Stimulated activated CD4-positive, alpha-beta T cell treated with anti-CD3 and anti-CD28 coated beads, Interleukin-1b, Interleukin-23, amount 100 ng/mL, for 4 hours (primary cell): ENCODE data around the gene TADA1.
A peak's percentile ranks its signal among the peaks of the same experiment; 100 is the strongest.
"Not testable (repeated sequence)": the region's sequence is repeated elsewhere in the genome, so short reads cannot be mapped to it uniquely, and the experiment has no call there.

ENCODE experiments used
- DNase-seq, 2 donors: peaks; one replicate each; pipeline ENCODE4 v3.0.0-alpha.2; 2020; ENCODE audit warnings: low read depth in 2 of 2

Gene TADA1

DNA sequence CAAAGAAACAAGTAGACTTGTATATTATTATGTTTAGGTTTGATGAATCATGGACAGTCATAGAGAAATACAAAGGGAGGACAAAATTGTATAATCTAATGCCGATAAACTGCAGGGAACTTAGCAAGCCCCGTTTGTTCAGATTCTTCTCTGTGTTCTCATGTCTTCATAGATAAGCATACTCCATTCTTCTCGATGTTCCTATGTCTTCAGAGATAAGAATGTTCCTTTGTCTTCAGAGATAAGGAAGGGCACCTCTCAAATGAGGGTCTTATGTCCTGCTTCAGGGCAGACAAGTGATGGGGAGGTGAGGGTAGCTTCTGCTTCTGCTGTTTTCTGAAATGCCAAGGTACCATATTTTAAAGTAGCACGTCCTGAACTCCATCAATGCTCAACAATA lies 19.7 kb upstream of the TADA1 start:
- DNase-seq = no peak

- DNase-seq = no peak
These were observed 13.7 kb upstream of the TADA1 start for GRCh38 chr1:166889776-166890175.

DNA sequence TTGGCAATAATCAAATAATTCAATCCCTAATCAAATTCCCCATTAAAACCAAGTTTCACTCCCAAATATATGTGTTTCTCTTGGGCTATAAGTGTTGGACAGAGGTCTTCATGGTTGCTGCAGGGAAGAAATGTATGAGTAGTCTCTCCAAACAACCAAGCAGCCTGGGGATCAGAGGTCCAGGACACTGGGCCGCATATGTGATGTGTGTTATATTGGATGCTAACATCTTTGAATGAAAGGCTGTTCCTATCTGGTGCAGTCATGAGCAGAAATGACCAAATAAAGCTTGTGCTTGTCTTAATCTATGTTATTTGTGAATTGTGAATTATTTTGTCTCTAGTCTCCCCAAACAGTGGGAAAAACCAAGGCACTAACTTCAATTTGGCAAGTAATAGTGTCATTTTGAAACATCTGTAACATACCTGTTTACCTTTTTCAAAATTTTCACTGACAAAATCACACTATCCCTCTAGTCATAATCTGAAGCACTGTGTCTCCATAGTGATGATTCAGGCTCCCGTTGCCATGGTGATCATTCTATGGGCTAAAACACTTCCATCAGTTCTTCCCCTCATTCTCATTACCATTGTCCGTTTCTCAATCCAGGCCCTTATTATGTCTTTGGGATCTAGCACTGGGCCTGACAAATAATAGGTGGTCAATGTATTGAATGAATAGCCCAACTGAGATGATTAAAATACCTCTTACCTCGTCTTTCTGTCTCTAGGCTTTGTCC lies 12.5 kb upstream of the TADA1 start:
- no peak for DNase-seq

- no peak for DNase-seq
These were observed 8.9 kb upstream of the TADA1 start for GRCh38 chr1:166884971-166885370.

DNA sequence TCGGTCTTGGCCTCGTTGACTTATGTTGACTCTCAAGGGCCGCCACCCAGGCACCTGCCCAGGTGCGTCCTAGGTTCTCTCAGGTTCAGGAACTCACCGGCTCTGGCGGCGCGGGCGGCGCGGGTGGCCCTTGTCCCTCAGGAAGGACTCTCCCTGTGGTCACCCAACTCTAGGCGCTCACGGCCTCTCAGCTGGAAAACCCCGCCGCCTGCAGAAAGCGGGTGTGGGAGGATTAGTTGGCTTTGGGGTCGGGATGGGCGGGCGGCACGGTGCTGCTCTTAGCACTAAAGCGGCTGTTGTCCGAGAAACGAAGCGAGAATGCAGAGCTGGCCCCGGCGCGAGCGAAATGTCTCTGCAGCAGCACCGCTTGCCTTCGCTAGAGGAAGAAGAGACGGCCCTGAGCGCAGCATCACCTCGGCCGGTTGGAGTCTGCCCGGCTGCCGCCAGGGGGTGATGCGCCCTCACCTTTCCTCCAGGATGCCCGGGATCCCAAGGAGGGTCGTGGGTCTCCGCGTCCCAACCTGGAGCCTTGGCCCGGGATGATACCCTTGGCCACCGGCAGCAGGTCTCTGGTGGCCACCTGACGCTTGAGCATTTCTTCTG lies 8.1 kb upstream of the TADA1 start:
- DNase-seq = peak; percentile 8 to 15

DNA sequence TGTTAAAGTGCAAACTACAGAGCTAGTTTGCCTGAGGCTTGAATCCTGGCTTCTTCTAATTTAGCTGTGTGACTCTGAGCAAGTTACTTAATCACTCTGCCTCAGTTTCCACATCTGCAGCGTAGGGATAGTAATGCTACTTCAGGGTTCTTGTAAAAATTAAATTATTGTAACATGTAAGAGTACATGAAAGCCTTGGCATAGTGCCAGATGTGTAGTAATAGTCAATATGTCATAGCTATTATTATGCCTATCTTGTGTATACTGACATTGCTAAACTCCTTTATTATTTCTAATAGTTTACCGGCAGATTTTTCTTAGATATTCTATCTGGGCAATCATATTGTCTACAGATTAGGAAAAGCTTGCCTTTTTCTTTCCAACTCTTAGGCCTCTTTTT lies 6.8 kb upstream of the TADA1 start:
- DNase-seq = no peak

DNA sequence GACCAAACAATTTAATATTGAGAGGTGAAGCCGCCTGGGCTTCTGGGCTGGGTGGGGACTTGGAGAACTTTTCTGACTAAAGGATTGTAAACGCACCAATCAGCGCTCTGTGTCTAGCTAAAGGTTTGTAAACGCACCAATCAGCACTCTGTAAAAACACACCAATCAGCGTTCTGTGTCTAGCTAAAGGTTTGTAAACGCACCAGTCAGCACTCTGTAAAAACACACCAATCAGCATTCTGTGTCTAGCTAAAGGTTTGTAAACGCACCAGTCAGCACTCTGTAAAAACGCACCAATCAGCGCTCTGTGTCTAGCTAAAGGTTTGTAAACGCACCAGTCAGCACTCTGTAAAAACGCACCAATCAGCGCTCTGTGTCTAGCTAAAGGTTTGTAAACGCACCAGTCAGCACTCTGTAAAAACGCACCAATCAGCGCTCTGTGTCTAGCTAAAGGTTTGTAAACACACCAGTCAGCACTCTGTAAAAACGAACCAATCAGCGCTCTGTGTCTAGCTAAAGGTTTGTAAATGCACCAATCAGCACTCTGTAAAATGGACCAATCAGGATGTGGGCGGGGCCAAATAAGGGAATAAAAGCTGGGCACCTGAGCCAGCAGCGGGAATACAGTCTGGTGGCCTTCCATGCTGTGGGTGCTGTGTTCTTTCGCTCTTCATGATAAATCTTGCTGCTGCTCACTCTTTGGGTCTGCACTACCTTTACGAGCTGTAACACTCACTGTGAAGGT lies 2.3 kb upstream of the TADA1 start:
- not testable (repeated sequence) for DNase-seq

DNA sequence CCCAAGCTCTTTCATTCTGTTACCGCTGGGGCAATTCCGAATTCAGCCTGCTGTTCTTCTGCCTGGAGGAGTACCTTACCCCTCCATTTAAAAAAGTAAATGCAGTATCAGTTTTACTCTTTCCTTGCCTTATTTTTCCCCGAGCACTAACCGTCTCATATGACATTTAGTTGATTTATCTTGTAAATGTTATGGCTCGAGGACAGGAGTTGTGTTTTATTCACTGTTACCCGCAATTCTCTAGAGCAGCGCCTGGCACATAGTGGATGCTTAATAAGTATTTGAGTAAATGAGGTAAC lies 425 bp upstream of the TADA1 start:
- no peak for DNase-seq

GRCh38 chr1:166875302-166875733 lies 746 bp downstream of the TADA1 start:
- no peak for DNase-seq

GRCh38 chr1:166874464-166874863 lies 1.6 kb downstream of the TADA1 start:
- no peak for DNase-seq

GRCh38 chr1:166870584-166870983 lies 5.5 kb downstream of the TADA1 start:
- DNase-seq = no peak

DNA sequence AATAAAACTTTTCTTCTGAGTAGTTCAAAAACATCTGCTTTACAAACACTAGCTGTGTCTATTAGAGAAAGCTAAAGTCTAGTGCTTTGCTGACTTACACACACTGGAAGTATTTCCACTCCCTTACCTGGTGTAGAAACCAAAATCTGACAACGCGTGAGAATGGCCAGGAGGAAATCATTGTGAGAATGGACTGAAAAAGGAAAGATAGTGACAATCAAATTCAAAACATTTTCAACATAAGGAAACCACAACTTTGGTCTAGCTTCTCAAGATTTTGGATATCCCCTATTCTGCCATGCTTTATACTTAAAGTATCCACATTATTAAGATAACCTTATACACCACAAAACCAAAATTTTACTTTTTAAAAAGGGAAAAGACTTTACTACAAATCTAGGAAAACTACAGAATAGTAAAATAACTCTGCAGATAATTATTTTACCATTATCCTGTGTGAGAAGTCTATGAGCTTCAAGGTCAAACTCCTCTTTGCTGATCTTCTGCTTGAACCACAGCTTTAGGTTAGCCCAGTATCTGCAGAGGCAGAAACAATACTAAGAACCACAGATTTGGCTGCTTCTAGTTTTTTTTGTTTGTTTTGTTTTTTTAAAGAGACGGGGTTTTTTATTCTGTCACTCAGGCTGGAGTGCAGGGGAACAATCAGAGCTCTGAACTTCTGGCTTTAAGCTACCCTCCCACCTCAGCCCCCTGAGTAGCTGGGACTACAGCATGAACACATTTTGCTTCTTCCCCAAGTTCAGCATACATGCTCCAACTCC lies 6.6 kb downstream of the TADA1 start:
- no peak for DNase-seq

- no peak for DNase-seq
These were observed 7.4 kb downstream of the TADA1 start for GRCh38 chr1:166868639-166869038.

- no peak for DNase-seq
These were observed 10.1 kb downstream of the TADA1 start for GRCh38 chr1:166865926-166866325.

GRCh38 chr1:166859597-166859996 lies 16.5 kb downstream of the TADA1 start:
- no peak for DNase-seq

DNA sequence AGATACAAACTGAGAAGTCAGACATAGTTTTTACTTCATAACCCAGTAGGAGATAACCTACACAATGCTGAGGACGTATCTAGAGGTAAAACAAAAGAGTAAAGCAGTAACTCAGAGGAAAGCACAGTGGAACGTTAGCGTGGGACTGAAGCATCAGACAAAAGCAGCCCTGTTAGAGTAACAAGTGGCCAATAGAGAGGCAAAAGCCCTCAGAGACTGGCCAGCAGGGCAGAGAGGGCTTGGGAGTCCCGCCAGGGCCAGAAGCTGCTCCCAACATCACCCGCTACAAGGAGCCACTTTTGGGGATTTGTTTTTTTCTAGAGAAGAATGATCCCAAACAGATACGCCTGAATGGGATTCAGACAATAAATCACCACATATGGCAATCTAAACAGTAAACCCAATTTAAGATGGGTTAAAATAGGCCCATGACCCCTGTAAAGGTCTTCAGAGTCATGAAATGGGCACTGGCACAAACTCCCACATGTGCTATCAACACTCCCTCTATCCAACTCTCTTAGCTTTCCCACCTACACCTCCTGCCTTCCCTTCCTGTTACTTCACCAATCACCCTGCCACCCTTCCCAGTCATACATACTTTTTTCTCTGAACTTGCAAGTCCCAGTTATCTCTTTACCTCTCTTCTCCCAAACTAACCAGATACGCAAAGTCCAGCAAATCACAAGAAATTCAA lies 17.2 kb downstream of the TADA1 start:
- no peak for DNase-seq

GRCh38 chr1:166857995-166858394 lies 18.1 kb downstream of the TADA1 start:
- DNase-seq = no peak

DNA sequence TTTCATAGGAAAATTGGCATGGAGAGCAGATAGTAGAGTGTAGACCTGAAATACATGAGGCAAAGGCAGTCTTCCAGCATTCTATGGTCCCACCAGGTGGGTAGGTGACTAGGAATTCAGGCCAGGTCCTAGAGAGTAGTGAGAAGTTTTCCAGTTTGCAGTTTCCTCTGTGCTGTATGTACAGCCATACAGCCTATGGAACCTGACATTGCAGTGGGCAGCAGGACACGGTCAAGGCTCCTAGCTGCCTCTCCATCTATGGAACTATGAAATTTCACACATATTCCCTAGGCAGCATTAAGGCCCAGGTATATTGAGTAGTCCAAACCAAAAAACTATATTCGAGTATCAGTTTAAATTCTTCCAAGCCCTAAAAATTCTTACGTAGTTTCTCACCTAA lies 20.5 kb downstream of the TADA1 start:
- no peak for DNase-seq

DNA sequence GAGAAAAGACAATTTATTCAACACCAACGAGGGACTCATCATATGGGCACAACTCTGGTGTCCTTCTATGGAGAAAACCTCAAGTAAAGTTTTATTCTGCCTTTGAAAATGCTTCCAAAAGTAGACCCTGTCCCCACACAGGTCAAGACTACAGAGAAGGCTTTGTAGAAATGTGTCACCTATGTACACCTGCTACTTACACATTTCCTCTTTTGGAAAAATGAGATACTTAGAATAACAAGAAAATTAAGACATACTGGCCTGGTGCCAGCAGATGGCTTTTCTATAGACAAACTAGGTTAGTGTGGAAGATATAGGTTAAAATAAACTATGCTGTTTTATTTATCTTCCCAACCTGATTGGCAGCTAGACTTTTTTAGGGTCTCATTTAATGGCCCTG lies 23.1 kb downstream of the TADA1 start:
- no peak for DNase-seq

DNA sequence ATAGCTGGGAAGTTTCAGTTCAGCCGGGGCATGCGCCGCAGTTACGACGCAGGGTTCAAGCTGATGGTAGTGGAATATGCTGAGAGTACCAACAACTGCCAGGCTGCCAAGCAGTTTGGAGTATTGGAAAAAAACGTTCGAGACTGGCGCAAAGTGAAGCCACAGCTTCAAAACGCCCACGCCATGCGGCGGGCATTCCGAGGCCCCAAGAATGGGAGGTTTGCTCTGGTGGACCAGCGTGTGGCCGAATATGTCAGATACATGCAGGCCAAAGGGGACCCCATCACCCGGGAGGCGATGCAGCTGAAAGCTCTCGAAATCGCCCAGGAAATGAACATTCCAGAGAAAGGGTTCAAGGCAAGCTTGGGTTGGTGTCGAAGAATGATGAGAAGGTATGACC lies 26.9 kb downstream of the TADA1 start:
- DNase-seq = no peak

- DNase-seq = no peak
These were observed 27.9 kb downstream of the TADA1 start for GRCh38 chr1:166848193-166848592.

GRCh38 chr1:166844791-166845190 lies 31.3 kb downstream of the TADA1 start:
- no peak for DNase-seq
